ENCODE results near the gene ZIC4. TPM values are rescaled to one million over a fixed set of nuclear protein-coding genes. Genes with fewer than 3 reads are reported as not detected.

The ZIC4 gene
- total RNA-seq, 2 donors from 2014 or later, result not detected

- peaks cover 21% of the 10 kb centered on the region for H3K27me3 ChIP-seq (replicated peaks; ENCODE audit: insufficient read depth)
- no peak for DNase-seq (ENCODE audit: low spot score)
- no peak overlapping the region for H3K4me3 ChIP-seq
- no peak overlapping the region for H3K27ac ChIP-seq
- 6% methylated on average over 18 of the region's 18 CpGs for WGBS
- no peaks in the 10 kb centered on the region for H3K9me3 ChIP-seq
- no peaks in the 10 kb centered on the region for H3K36me3 ChIP-seq
- TF ChIP-seq CTCF (IDR thresholded peaks at IDR 0.05), result no peak
- no peak for TF ChIP-seq POLR2A (IDR thresholded peaks at IDR 0.05)
- no peak for TF ChIP-seq POLR2AphosphoS5 (IDR thresholded peaks at IDR 0.05)
- intact Hi-C loops (cut with DNase I), result no loop called here
- H3K4me1 ChIP-seq (replicated peaks), result no peaks in the 10 kb centered on the region
Measured at GRCh38 chr3:147355084-147355752, 51.1 kb downstream of the ZIC4 start.

DNA sequence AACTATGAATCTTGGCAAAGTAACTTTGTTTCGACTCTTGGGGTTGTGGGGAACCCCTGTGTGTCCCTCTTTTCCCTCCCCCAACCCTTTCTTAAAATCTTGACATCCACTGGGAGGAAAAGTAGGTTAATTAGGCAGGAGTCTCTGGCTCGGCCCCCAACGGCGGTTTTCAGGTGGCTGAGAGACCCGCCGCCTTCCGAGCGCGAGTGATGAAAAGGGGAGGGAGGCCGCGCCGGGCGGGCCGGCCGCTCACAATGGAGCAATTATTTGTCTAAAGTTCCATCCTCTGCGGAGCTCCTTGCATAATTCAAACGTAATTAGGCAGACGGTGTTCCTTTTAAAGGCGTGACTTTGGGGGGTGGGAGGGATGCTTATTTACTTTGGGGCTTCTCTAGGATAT lies 51.7 kb downstream of the ZIC4 start:
- TF ChIP-seq CTCF (IDR thresholded peaks at IDR 0.05) (no peak), POLR2AphosphoS5 (IDR thresholded peaks at IDR 0.05) (no peak), POLR2A (IDR thresholded peaks at IDR 0.05) (no peak)
- Histone ChIP-seq H3K9me3 (no peaks in the 10 kb centered on the region), H3K4me3 (no peak overlapping the region), H3K27me3 (replicated peaks; ENCODE audit: insufficient read depth) (peaks cover 17% of the 10 kb centered on the region), H3K4me1 (replicated peaks) (no peaks in the 10 kb centered on the region), H3K27ac (no peak overlapping the region), H3K36me3 (no peaks in the 10 kb centered on the region)
- 4% methylated on average over 19 of the region's 19 CpGs for WGBS
- DNase-seq (ENCODE audit: low spot score), result no peak
- intact Hi-C loops (cut with DNase I), result no loop called here

GRCh38 chr3:147351301-147351700 lies 55.0 kb downstream of the ZIC4 start:
- intact Hi-C loops (cut with DNase I), result no loop called here
- Histone ChIP-seq H3K27me3 (replicated peaks; ENCODE audit: insufficient read depth) (peaks cover 13% of the 10 kb centered on the region), H3K4me3 (no peak overlapping the region), H3K9me3 (no peaks in the 10 kb centered on the region), H3K36me3 (no peaks in the 10 kb centered on the region), H3K27ac (no peak overlapping the region), H3K4me1 (replicated peaks) (no peaks in the 10 kb centered on the region)
- whole genome bisulfite sequencing, result 38% methylated on average over 2 of the region's 2 CpGs
- DNase-seq (ENCODE audit: low spot score), result no peak
- TF ChIP-seq CTCF (IDR thresholded peaks at IDR 0.05), result no peak

DNA sequence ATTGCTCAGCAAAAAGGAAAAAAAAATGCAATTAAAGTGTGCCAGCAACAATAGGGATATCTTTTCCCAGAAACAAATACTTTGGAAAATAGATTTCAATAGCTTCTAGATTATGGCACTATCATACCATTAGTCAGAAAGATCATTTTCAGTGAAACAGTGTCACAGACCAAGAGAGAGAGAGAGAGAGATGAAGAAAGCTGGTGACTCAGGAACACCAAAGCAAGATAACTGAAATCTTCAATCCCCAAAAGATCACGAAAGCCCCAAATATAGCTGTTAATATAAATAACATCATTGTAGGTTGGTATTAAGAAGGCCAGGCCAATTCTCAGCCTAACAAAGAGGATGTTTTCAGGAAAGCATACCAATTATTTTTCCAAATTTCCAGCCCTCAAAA lies 57.4 kb downstream of the ZIC4 start:
- Histone ChIP-seq H3K9me3 (no peaks in the 10 kb centered on the region), H3K27ac (no peak overlapping the region), H3K4me3 (no peak overlapping the region), H3K4me1 (replicated peaks) (no peaks in the 10 kb centered on the region), H3K27me3 (replicated peaks; ENCODE audit: insufficient read depth) (no peaks in the 10 kb centered on the region), H3K36me3 (no peaks in the 10 kb centered on the region)
- DNase-seq (ENCODE audit: low spot score), result no peak
- intact Hi-C loops (cut with DNase I), result no loop called here
- WGBS, result 84% methylated on average over 1 of the region's 1 CpG
- TF ChIP-seq POLR2A (IDR thresholded peaks at IDR 0.05) (no peak), POLR2AphosphoS5 (IDR thresholded peaks at IDR 0.05) (no peak), CTCF (IDR thresholded peaks at IDR 0.05) (no peak)

DNA sequence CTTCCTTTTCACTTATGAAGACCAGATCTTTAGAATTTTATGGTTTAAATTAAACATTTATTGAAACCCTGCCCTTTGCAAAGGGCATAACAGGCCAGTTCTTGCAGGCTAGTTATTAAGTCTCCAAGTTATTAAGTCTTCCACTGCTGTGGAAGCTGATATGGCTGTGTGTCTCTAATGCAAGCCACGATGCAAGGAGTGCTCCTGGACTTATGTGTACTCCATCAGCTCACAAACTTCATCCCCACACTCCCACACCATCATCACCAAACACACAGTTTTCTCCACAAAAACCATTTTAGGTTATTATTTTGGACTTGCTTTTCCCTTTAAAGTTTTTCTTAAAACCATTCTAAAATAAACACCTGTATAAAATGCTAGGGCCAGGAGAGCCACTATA lies 62.4 kb downstream of the ZIC4 start:
- Histone ChIP-seq H3K27ac (no peak overlapping the region), H3K9me3 (no peaks in the 10 kb centered on the region), H3K27me3 (replicated peaks; ENCODE audit: insufficient read depth) (no peaks in the 10 kb centered on the region), H3K4me1 (replicated peaks) (no peaks in the 10 kb centered on the region), H3K36me3 (no peaks in the 10 kb centered on the region), H3K4me3 (no peak overlapping the region)
- WGBS, result 50% methylated on average over 1 of the region's 1 CpG
- DNase-seq (ENCODE audit: low spot score), result no peak
- intact Hi-C loops (cut with DNase I), result no loop called here
- no peak for TF ChIP-seq CTCF (IDR thresholded peaks at IDR 0.05)
- no peak for TF ChIP-seq POLR2AphosphoS5 (IDR thresholded peaks at IDR 0.05)
- TF ChIP-seq POLR2A (IDR thresholded peaks at IDR 0.05), result no peak

Measured in prostate gland (tissue), 2 donors.